HG03196 (cell line): ENCODE results near the gene SEMA6A.
A peak's percentile ranks its signal among the peaks of the same experiment; 100 is the strongest.

ENCODE experiments used
- ATAC-seq: cut with Tn5 transposase; IDR thresholded peaks from one replicate; pipeline ENCODE4 v1.9.1; 2021; ENCODE audit not compliant: unreplicated experiment

Gene SEMA6A

GRCh38 chr5:116466727-116467464, 107.7 kb downstream of the SEMA6A start:
- ATAC-seq = no peak

- no peak for ATAC-seq
Measured at GRCh38 chr5:116465411-116465810, 109.2 kb downstream of the SEMA6A start.

DNA sequence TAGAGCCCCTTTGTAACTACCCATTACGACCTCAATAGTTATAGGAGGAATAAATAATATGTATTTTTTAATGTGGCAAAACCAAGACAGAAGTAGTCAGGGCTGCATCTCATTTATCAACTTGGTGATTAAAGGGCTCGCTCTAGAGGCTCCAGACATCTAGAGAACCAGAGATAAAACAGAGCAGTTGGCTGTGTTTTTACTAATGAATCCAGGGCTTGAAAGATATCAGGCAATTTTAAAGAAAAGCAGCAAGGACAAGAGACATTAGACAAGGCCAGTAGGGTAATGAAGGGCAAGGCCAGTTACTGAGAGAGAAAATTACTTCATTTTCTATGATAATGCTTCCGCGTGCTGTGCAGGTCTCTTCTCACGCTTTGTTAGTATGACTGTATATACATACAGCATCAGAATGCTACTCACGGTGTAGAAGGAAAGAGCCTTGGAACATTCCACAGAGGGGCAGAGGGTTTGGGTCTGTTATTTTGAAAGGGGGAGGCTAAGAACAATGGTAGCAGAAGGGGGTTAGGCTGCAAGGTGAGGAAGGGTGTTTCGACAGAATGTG, 110.4 kb downstream of the SEMA6A start:
- ATAC-seq = no peak

DNA sequence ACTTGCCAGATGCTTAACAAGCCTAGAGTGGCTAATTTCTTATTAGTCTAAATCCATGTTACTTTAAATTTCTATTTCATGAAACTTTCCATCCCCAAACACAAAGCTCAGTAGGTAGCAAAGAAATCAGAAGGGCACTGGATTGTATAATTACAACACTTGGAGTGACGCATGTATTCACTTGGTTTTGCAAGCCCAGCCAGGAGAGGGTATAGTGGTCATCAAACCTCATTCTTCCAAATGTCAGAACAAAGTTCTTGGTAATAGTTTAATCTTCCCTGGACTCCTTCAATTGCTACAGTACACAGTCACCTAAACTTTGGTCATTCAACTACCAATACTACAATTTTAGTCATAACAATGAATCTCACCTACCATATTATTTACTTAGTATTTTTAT, 112.1 kb downstream of the SEMA6A start:
- ATAC-seq = no peak

DNA sequence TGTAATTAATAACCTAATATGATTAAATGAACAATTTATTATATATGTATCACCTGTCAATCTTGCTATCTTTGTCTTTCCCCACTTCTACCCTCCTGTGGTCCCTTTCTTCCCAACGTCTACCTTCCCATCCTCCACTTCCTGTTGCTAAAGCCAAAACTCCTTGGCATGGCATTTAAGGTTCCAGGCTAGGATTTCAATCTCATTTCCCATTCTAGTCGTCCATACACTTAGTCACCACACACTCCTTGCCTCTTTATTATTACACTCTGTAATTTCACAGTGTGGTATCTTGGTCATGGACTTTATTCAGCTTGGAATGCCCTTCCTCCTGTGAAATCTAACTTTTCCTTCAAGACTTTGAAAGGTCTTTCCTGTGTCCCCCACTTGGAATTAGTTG, 115.3 kb downstream of the SEMA6A start:
- no peak for ATAC-seq

- ATAC-seq = no peak
Measured at GRCh38 chr5:116457062-116457461, 117.6 kb downstream of the SEMA6A start.

GRCh38 chr5:116456036-116456435, 118.6 kb downstream of the SEMA6A start:
- ATAC-seq = no peak

DNA sequence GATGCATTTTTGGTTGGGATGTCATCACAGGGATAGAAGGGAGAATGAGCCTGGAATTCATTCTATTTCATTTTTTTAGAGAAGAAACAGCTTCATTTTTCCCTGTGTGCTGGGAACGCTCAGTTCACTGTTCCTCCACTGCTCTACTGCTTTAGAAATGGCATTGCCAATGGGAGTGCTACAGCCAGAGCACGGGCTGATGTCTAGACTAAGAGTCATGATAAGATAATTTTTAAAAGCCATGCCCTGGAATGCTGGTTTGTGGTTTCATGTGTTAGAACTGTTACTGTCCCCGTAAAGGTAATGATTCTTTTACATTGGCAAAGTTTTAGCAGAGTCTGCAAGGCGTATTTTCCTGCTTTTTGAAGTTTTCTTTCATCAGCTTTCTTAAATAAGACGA, 119.6 kb downstream of the SEMA6A start:
- no peak for ATAC-seq

DNA sequence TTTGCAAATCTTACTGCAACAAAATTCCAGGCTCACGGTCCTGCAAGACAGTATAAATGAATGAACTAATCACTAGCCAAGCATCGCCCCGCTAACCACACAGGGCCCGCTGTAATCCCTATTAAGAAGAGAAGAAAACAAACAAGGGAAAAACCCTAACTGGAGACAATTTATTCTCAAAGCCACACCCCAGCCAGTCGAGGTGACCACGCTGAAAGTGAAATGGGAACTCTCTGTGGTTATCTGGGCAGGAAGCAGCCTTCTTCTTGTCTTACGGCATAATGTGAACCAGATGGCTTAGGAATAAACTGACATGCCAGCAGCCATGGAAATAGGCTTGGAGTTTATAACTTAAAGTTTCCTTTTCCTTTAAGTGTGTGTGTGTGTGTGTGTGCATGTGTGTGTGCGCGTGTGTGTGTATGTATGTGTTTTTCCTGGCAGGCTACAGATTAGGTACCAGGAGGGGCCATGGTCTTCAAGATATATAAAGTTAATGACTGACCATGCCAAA, 120.2 kb downstream of the SEMA6A start:
- ATAC-seq = peak; percentile 99

- ATAC-seq = no peak
Measured at GRCh38 chr5:116453988-116454411, 120.6 kb downstream of the SEMA6A start.

DNA sequence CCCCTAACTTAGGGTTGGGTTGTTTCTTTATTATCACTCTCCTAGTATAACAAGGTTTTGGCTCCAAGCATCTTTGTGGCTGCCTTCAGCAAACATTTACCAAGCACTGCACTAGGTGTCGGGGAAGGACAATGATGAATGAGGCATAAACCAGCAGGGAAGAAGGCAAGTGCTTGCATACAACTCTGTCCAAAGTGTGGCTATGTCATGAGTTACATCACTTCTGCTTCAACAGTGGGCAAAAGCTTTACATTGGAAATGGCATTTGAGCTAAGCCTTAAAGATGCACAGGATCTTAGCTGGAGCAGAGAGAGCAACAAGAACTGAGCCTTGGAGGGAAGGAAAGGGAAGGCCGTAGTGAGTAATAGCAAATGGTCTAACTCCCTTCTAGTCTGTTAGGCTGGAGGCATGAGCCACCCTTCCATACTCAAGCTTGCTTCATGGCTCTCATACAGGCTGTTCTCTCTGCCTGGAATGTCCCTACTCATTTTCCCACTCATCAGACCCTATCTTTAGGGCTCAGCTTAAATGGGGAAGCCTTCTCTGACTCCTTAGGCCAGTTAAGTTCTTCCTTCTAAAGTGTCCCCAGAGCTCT, 121.8 kb downstream of the SEMA6A start:
- no peak for ATAC-seq

- ATAC-seq = no peak
Measured at GRCh38 chr5:116451905-116452450, 122.6 kb downstream of the SEMA6A start.

- no peak for ATAC-seq
Measured at GRCh38 chr5:116451066-116451465, 123.6 kb downstream of the SEMA6A start.

GRCh38 chr5:116449458-116449857, 125.2 kb downstream of the SEMA6A start:
- no peak for ATAC-seq

DNA sequence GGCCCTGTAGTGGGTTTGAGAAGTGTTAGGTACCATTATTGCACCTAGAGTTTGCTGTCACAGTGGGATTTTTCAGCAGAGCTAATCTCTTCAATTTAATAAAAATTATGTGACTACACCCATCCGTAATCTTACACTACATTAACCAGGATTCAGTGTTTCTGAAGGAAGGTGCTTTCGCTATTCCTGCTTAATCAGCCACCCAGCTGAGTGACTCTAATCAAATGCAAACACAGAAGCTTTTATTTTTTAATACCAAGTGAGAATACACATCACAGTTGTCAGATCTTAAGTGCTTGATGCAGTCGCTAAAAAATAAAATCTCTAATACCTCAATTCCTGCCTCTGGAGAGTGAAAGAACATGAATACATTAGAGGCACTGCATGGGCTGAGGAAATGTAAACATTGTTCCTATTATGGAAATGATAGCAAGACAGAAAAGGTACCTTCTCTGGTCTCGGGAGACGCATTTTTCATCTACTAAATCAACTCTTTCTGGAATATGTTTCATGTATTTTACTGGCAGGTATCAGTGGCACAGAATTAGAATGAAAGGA, 125.7 kb downstream of the SEMA6A start:
- ATAC-seq = no peak

DNA sequence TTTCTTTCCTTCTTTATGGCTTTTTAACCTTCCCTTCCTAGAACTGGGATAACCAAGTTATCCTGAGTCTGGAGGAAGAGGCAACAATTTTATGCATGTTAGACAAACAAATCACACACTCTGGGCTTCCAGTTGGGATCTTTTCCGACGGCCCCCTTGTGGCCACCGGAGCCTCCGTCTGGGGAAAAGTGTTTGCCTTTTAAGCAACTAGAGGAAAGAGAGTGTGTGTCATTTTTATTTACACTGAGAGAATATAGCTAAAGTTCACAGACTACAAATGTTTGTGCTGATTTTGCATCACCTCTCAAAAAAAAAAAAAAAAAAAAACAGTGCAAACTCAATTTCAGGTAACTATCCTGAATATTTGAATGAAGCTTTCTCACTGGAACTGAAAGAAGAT, 126.2 kb downstream of the SEMA6A start:
- ATAC-seq = no peak

DNA sequence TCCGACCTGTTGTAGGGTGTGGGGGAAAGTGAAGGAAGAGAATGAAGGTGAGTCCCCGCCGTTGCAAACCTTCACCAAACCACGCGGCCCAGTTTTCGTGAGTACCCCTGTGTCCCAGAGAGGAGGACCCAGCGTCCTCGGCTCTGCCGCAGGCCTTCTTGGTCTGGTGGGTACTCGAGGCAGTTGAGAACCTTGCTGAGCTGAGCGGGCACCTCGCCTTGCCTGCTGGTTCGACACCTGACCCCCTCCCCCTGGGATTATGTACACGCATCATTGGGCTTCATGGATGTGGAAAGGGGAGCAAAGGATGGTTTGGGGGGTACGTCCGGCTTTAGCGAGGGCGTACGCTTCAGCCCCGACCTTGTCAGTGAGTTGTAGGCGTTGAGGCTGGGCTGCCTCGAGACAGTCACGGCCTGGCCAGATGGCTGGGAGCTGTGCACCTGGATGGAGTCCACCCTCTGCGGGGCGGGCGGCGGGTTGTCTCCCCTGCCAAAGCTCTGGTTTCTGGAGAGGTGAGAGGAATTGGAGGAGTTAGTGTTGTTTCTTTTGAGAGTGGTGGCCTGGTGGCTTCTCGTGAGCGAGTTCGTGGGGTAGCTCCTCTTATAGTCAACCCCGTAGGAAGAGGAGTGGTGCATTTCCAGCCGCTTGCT, 128.1 kb downstream of the SEMA6A start:
- no peak for ATAC-seq

- no peak for ATAC-seq
Measured at GRCh38 chr5:116445311-116445710, 129.3 kb downstream of the SEMA6A start.

DNA sequence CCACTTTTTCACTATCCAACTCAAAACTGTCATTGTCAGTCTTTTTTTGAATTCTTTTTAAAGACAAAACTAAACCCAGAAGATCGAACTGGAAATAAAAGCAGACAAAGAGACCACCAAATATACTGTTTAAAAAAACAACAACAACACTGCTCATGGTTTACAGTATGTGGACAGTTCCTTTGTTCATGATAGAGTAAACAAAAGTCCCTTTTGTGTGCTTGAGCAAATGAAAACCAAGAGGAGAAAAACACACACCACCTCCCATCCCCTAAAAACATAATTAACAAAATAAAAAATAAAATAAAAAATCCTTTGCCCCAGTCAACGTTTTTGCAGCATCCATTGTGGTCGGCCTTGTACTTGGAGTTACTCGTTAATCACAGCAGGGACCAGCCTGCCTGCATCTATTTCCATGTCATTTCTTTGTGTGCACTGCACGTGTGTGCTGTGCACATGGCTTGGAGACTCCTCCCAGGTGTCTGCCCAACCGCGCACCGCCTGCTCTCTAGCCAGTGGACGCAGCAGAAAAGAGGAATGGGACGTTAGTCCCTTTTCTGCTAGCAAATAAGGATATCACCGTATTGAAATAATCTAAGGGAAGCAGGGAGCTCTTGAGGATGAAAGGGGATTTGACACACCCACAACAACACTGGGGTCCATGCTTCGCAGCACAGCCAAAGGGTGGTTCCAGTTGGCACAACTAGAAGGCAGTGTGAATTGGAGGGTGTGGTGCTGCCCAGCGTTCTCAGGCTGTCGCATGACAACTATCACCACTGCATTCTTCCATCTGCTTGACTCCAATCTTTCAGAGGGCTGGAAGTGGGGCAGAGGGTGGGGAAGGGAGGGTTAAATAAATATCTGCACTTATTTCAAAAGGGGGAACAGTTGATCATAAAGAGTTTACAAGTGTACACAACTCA, 130.0 kb downstream of the SEMA6A start:
- no peak for ATAC-seq

DNA sequence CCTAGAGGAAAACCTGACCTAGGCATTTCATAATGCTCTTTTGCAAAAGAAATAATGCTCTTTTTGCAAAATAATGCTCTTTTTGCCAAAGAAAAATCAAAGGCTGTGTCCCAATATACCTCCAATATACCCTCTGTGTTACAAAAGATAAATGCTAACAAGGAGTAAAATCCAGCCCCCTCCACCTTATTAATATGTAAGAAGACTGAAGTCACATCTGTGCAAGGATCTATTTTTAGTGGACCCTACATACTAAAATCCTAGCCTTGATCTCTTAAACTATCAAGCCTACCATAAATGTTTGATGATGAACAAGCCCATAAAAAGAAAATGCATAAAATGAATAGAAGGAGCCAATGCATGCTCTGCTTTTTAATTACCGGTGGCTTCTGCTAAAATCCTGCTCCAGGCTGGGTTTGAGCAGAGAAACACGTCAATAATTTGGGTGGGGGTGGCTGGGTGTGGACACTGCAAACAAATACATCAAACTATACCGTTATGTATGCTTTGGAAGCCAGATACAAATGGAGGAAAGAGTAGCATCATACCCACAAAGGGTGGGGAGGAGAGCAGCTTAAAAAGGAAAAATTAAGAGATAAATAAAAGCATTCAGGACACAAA, 131.6 kb downstream of the SEMA6A start:
- ATAC-seq = no peak
